Osteocyte (in vitro differentiated cells): ENCODE measurements around the gene PEF1. TPM values are rescaled to one million over a fixed set of nuclear protein-coding genes. Genes with fewer than 3 reads are reported as not detected.

ENCODE experiments used
- DNase-seq: peaks from one replicate; pipeline ENCODE4 v3.0.0; 2021; ENCODE audit warnings: mixed read lengths; ENCODE audit not compliant: unreplicated experiment; ENCODE audit errors: extremely low spot score
- H3K27ac Mint-ChIP-seq: one replicate; pipeline ENCODE4 v1.8.0; 2021; ENCODE audit warnings: mild to moderate bottlenecking, mixed read lengths; ENCODE audit not compliant: unreplicated experiment
- H3K27me3 Mint-ChIP-seq: one replicate; pipeline ENCODE4 v1.8.0; 2021; ENCODE audit warnings: mixed read lengths; ENCODE audit not compliant: unreplicated experiment
- H3K36me3 Mint-ChIP-seq: one replicate; pipeline ENCODE4 v1.8.0; 2021; ENCODE audit warnings: mixed read lengths; ENCODE audit not compliant: unreplicated experiment
- H3K4me1 Mint-ChIP-seq: one replicate; pipeline ENCODE4 v1.8.0; 2021; ENCODE audit warnings: mixed read lengths; ENCODE audit not compliant: unreplicated experiment
- H3K4me3 Mint-ChIP-seq: one replicate; pipeline ENCODE4 v1.8.0; 2021; ENCODE audit warnings: mild to moderate bottlenecking, moderate library complexity, mixed read lengths; ENCODE audit not compliant: unreplicated experiment
- H3K9me3 Mint-ChIP-seq: one replicate; pipeline ENCODE4 v1.8.0; 2021; ENCODE audit warnings: mixed read lengths; ENCODE audit not compliant: unreplicated experiment
- CTCF ChIP-seq: fragments of 200-600 bp; sonication (generic); IDR thresholded peaks from 2 replicates; pipeline ENCODE4 v1.5.0; 2021; ENCODE audit warnings: antibody characterized with exemption, mild to moderate bottlenecking, moderate library complexity
- total RNA-seq: library from RNA; stranded (reverse); gene quantifications from 2 replicates; pipeline ENCODE4 v1.2.1, GENCODE V29; 2021

Gene PEF1
- total RNA-seq, 1 donor from 2014 or later: 57.0 TPM

GRCh38 chr1:31652891-31653499 lies 8.3 kb upstream of the PEF1 start:
- no peaks in the 10 kb centered on the region for H3K9me3 Mint-ChIP-seq
- H3K36me3 Mint-ChIP-seq: peaks cover 6% of the 10 kb centered on the region
- TF ChIP-seq CTCF: no peak
- H3K4me1 Mint-ChIP-seq: peaks cover 5% of the 10 kb centered on the region
- no peak overlapping the region for H3K27ac Mint-ChIP-seq
- H3K27me3 Mint-ChIP-seq: no peaks in the 10 kb centered on the region
- no peak for DNase-seq
- H3K4me3 Mint-ChIP-seq: no peak overlapping the region

GRCh38 chr1:31651766-31652165 lies 7.1 kb upstream of the PEF1 start:
- peaks cover 11% of the 10 kb centered on the region for H3K4me1 Mint-ChIP-seq
- no peak overlapping the region for H3K4me3 Mint-ChIP-seq
- H3K36me3 Mint-ChIP-seq: peaks cover 5% of the 10 kb centered on the region
- DNase-seq: no peak
- no peak for TF ChIP-seq CTCF
- no peak overlapping the region for H3K27ac Mint-ChIP-seq
- H3K27me3 Mint-ChIP-seq: no peaks in the 10 kb centered on the region
- H3K9me3 Mint-ChIP-seq: no peaks in the 10 kb centered on the region

- Mint-ChIP-seq H3K9me3 (no peaks in the 10 kb centered on the region), H3K4me3 (no peak overlapping the region), H3K27ac (no peak overlapping the region), H3K4me1 (peaks cover 15% of the 10 kb centered on the region), H3K27me3 (no peaks in the 10 kb centered on the region), H3K36me3 (peaks cover 3% of the 10 kb centered on the region)
- TF ChIP-seq CTCF: no peak
- no peak for DNase-seq
Observed at GRCh38 chr1:31651089-31651420, 6.4 kb upstream of the PEF1 start.

GRCh38 chr1:31650161-31651088 lies 5.7 kb upstream of the PEF1 start:
- no peaks in the 10 kb centered on the region for H3K9me3 Mint-ChIP-seq
- peaks cover 21% of the 10 kb centered on the region for H3K4me1 Mint-ChIP-seq

More at GRCh38 chr1:31650161-31651088, 5.7 kb upstream of the PEF1 start:
- H3K27ac Mint-ChIP-seq: no peak overlapping the region
- H3K27me3 Mint-ChIP-seq: no peaks in the 10 kb centered on the region
- no peak for DNase-seq
- no peak overlapping the region for H3K4me3 Mint-ChIP-seq
- no peaks in the 10 kb centered on the region for H3K36me3 Mint-ChIP-seq
- no peak for TF ChIP-seq CTCF
